Endothelial cell (in vitro differentiated cells): ENCODE measurements around the gene PTPN22. TPM values are rescaled to one million over a fixed set of nuclear protein-coding genes. Genes with fewer than 3 reads are reported as not detected.

ENCODE experiments used
- DNase-seq: peaks from one replicate; pipeline ENCODE4 v3.0.0; 2021; ENCODE audit warnings: low spot score
- H3K27ac Mint-ChIP-seq: one replicate; pipeline ENCODE4 v1.8.0; 2021; ENCODE audit warnings: mixed read lengths, inconsistent platforms; ENCODE audit not compliant: unreplicated experiment
- H3K27me3 Mint-ChIP-seq: one replicate; pipeline ENCODE4 v1.8.0; 2021; ENCODE audit warnings: mild to moderate bottlenecking, moderate library complexity, mixed read lengths, inconsistent platforms; ENCODE audit not compliant: unreplicated experiment
- H3K36me3 Mint-ChIP-seq: one replicate; pipeline ENCODE4 v1.8.0; 2021; ENCODE audit warnings: mild to moderate bottlenecking, low read depth, mixed read lengths, inconsistent platforms; ENCODE audit not compliant: unreplicated experiment
- H3K4me1 Mint-ChIP-seq: one replicate; pipeline ENCODE4 v1.8.0; 2021; ENCODE audit warnings: mild to moderate bottlenecking, mixed read lengths, inconsistent platforms; ENCODE audit not compliant: unreplicated experiment
- H3K4me3 Mint-ChIP-seq: one replicate; pipeline ENCODE4 v1.8.0; 2021; ENCODE audit warnings: mild to moderate bottlenecking, mixed read lengths, inconsistent platforms; ENCODE audit not compliant: unreplicated experiment
- H3K9me3 Mint-ChIP-seq: one replicate; pipeline ENCODE4 v1.8.0; 2021; ENCODE audit warnings: mixed read lengths, inconsistent platforms; ENCODE audit not compliant: unreplicated experiment
- CTCF ChIP-seq: fragments of 200-600 bp; sonication (generic); IDR thresholded peaks from one replicate; pipeline ENCODE4 v1.5.0; 2021; ENCODE audit warnings: antibody characterized with exemption; ENCODE audit not compliant: unreplicated experiment
- total RNA-seq: library from RNA; stranded (reverse); fragmentation: NEBNext Ultra II Directional; extraction: Animal tissue kit (Norgen Biotek cat#: 25700); gene quantifications from one replicate; pipeline ENCODE4 v1.2.1, GENCODE V29; 2021; ENCODE audit not compliant: unreplicated experiment

PTPN22 gene
- total RNA-seq, 1 donor from 2014 or later: 0.87 TPM

DNA sequence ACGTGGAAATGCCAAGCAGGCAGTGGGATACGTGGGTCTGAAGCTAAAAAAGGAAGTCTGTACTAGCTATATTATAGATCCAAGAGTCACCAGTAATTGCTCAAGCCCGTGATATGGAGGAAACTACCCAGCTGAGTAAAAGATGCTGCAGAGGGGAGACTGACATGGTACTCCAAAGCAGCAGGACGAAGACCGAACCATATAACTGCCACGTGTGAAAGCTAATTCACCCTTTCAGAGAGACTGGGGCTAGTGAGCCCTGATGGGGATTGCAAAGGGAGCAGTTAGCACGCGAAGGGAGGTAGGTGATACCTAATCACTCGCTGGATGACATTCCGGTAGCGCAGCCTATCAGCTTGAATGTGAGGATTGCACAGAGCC, 32.8 kb upstream of the PTPN22 start:
- peak overlapping the region; percentile 88 for H3K27ac Mint-ChIP-seq
- DNase-seq: no peak
- peaks cover 23% of the 10 kb centered on the region for H3K4me1 Mint-ChIP-seq

DNA sequence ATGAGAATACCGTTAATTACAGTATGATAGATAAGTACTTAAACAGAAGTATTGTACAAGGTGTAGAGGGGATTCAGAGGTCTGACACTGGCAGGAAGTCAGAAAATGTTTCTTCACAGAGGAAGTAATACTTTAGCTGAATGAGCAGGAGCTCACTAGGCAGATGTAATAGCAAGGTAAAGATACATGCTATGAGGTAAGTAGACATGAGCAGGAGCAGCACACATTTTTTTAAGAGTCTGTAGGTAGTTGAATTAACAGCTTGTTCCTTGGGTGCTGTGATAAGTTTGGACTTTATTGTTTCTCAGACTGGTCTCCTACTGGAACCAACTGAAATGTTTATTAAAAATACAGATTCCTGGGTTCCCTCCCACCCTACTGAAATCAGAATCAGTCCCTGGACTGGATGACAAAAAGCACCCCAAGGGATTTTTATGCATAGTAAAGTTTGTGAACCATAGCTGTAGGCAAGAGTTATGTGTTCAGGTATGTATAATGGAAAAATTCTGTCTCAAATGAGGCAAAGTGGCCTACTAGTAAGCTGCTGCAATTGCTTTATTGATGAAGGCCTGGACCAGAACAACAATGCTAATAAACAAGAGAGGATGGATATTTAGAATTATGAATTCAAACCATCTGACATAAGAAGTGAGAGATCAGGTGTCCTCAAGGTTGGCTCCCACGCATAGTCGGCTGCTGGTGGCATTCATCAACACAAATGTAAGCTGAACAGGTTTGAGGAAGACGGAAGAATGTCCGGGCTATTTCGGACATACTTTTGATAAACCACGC, 32.2 kb upstream of the PTPN22 start:
- Mint-ChIP-seq H3K9me3 (no peaks in the 10 kb centered on the region), H3K27me3 (peaks cover 12% of the 10 kb centered on the region), H3K4me1 (peaks cover 23% of the 10 kb centered on the region), H3K36me3 (peaks cover 19% of the 10 kb centered on the region), H3K4me3 (peak overlapping the region; percentile 98), H3K27ac (peak overlapping the region; percentile 88)
- no peak for DNase-seq
- no peak for TF ChIP-seq CTCF

More for the DNA sequence above, 32.8 kb upstream of the PTPN22 start:
- H3K36me3 Mint-ChIP-seq: peaks cover 23% of the 10 kb centered on the region
- H3K27me3 Mint-ChIP-seq: peaks cover 12% of the 10 kb centered on the region
- peak overlapping the region; percentile 98 for H3K4me3 Mint-ChIP-seq
- H3K9me3 Mint-ChIP-seq: no peaks in the 10 kb centered on the region
- no peak for TF ChIP-seq CTCF

- H3K36me3 Mint-ChIP-seq: peaks cover 11% of the 10 kb centered on the region
- no peak overlapping the region for H3K4me3 Mint-ChIP-seq
- H3K27me3 Mint-ChIP-seq: peaks cover 12% of the 10 kb centered on the region
- H3K27ac Mint-ChIP-seq: no peak overlapping the region
- H3K9me3 Mint-ChIP-seq: no peaks in the 10 kb centered on the region
- DNase-seq: no peak
- TF ChIP-seq CTCF: no peak
- H3K4me1 Mint-ChIP-seq: peaks cover 23% of the 10 kb centered on the region
These were observed 29.7 kb upstream of the PTPN22 start for GRCh38 chr1:113901191-113901590.

GRCh38 chr1:113899111-113899510, 27.6 kb upstream of the PTPN22 start:
- H3K4me3 Mint-ChIP-seq: no peak overlapping the region
- peaks cover 11% of the 10 kb centered on the region for H3K4me1 Mint-ChIP-seq
- no peak for TF ChIP-seq CTCF
- H3K36me3 Mint-ChIP-seq: peaks cover 9% of the 10 kb centered on the region
- no peak for DNase-seq
- H3K27ac Mint-ChIP-seq: no peak overlapping the region
- no peaks in the 10 kb centered on the region for H3K27me3 Mint-ChIP-seq
- H3K9me3 Mint-ChIP-seq: no peaks in the 10 kb centered on the region

- no peak overlapping the region for H3K27ac Mint-ChIP-seq
- peaks cover 9% of the 10 kb centered on the region for H3K36me3 Mint-ChIP-seq
These were observed 26.8 kb upstream of the PTPN22 start for GRCh38 chr1:113898241-113898814.

More at GRCh38 chr1:113898241-113898814, 26.8 kb upstream of the PTPN22 start:
- Mint-ChIP-seq H3K9me3 (no peaks in the 10 kb centered on the region), H3K27me3 (no peaks in the 10 kb centered on the region), H3K4me1 (peaks cover 6% of the 10 kb centered on the region), H3K4me3 (no peak overlapping the region)
- TF ChIP-seq CTCF: no peak
- no peak for DNase-seq
